ENCODE results near the gene PARVG. TPM values are rescaled to one million over a fixed set of nuclear protein-coding genes. Genes with fewer than 3 reads are reported as not detected.

PARVG gene
- total RNA-seq, 1 donor from 2014 or later: 65.9 TPM

DNA sequence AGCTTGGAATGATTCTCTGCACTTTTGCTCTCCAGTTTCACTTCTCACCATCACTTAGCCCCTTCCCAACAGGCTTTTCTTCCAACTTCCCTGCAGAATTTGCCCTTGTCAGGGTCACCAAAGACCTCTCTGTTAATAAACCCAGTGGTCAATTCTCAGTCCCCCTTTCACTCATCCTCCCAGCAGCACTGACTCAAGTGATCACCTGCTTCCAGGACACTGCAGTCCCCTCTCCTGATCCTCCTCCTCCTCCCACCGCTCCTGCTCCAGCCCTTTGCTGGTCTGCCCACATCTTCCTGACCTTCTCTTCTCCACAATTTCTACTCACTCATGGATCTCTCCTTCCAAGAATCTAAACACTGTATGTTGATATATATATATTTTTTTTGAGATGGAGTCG lies 74.1 kb downstream of the PARVG start:
- H3K27ac ChIP-seq: no peak overlapping the region
- no peaks in the 10 kb centered on the region for H3K36me3 ChIP-seq
- TF ChIP-seq, protein P1, sequence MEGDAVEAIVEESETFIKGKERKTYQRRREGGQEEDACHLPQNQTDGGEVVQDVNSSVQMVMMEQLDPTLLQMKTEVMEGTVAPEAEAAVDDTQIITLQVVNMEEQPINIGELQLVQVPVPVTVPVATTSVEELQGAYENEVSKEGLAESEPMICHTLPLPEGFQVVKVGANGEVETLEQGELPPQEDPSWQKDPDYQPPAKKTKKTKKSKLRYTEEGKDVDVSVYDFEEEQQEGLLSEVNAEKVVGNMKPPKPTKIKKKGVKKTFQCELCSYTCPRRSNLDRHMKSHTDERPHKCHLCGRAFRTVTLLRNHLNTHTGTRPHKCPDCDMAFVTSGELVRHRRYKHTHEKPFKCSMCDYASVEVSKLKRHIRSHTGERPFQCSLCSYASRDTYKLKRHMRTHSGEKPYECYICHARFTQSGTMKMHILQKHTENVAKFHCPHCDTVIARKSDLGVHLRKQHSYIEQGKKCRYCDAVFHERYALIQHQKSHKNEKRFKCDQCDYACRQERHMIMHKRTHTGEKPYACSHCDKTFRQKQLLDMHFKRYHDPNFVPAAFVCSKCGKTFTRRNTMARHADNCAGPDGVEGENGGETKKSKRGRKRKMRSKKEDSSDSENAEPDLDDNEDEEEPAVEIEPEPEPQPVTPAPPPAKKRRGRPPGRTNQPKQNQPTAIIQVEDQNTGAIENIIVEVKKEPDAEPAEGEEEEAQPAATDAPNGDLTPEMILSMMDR (IDR thresholded peaks at IDR 0.05): no peak
- no peak overlapping the region for H3K4me3 ChIP-seq
- intact Hi-C loops (cut with DNase I): no loop called here
- no peak for ATAC-seq
- DNase-seq: no peak
- H3K4me1 ChIP-seq: no peaks in the 10 kb centered on the region
- H3K9me3 ChIP-seq: no peaks in the 10 kb centered on the region
- no peaks in the 10 kb centered on the region for H3K27me3 ChIP-seq

DNA sequence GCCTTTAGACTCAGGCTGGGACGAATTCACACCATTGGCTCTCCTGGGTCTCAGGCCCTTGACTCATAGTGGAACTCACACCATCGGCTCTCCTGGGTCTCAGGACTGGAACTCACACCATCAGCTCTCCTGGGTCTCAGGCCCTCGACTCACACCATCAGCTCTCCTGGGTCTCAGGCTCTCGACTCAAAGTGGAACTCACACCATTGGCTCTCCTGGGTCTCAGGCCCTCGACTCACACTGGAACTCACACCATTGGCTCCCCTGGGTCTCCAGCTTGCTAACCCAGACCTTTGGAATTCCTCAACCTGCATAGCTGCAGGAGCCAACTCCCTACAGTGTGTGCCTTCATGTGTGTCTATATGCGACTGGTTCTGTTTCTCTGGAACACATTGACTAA lies 75.4 kb downstream of the PARVG start:
- Histone ChIP-seq H3K9me3 (no peaks in the 10 kb centered on the region), H3K4me3 (no peak overlapping the region), H3K36me3 (no peaks in the 10 kb centered on the region), H3K27me3 (no peaks in the 10 kb centered on the region), H3K4me1 (no peaks in the 10 kb centered on the region), H3K27ac (no peak overlapping the region)
- TF ChIP-seq, protein P1 (IDR thresholded peaks at IDR 0.05): no peak
- DNase-seq (no peak), ATAC-seq (no peak)
- intact Hi-C loops (cut with DNase I): no loop called here

DNA sequence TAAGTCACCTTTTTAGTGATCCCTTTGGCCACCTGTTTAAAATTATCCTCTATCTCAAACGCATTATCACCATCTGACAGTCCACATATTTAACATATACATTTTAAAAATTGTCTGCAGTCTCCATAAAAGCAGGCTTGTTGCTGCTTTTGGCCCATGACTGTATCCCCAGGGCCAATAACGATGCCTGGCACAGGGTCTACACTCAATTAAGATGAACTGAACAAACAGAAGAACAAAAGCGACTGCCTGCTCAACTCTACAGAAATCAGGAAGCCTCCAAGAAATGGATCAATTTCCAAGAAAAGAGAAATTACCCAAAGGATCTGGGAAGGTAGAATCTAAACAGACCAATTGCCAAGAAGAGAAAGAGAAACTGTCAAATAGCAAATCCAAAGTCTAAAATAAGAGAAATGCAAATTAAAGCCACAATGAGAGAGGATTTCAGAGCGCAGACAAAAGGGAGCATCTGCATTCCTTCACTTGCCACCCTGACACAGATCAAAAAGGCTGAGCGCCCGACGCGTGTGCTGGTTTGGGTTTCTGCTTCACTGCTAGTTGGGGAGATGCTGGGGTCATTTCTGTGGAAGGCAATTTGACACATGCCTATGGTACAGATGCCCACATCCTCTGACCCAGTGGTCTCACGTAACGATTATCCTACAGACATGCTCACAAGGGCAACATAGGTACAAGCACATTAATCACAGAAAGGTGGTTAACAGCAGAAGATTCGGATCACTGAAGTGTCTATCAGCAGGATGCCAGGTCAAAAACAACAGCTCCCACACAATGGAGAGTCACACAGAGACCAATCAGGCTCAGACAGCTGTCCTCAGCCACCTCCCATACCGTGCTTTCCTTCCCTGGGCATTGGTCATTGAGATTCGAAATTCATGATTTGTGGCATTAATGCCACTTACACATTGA lies 76.1 kb downstream of the PARVG start:
- no peaks in the 10 kb centered on the region for H3K36me3 ChIP-seq
- no peak for DNase-seq
- no peaks in the 10 kb centered on the region for H3K9me3 ChIP-seq
- no peak overlapping the region for H3K27ac ChIP-seq
- intact Hi-C loops (cut with DNase I): no loop called here
- no peak for ATAC-seq
- TF ChIP-seq, protein P1 (IDR thresholded peaks at IDR 0.05): no peak
- H3K27me3 ChIP-seq: no peaks in the 10 kb centered on the region
- H3K4me3 ChIP-seq: no peak overlapping the region
- H3K4me1 ChIP-seq: no peaks in the 10 kb centered on the region

Other genes starting within 250 kb of the PARVG start
- 25.7 TPM for gene SAMM50, start 225.5 kb upstream of the PARVG start, total RNA-seq
- 49.3 TPM for gene PARVB, start 156.6 kb upstream of the PARVG start, total RNA-seq
- gene SHISAL1, start 132.0 kb downstream of the PARVG start, total RNA-seq: 1.0 TPM

Measured in upper lobe of right lung (tissue), 1 donor.